Upper lobe of left lung (tissue), 4 donors: Measurements from ENCODE around the gene CINP.
A peak's percentile ranks its signal among the peaks of the same experiment; 100 is the strongest.

Experiments
- EP300 ChIP-seq, 4 donors: sonication (generic); formaldehyde crosslinking; IDR thresholded peaks; one replicate each; pipeline ENCODE4 v1.5.1; 2017; ENCODE audit warnings: antibody characterized with exemption in 4 of 4, control low read depth in 2 of 4
- POLR2A ChIP-seq, 4 donors: fragments of 450-650 bp; IDR thresholded peaks; one replicate each; pipeline ENCODE4 v1.5.1; 2016 to 2017; ENCODE audit warnings: antibody characterized with exemption in 4 of 4, mild to moderate bottlenecking in 2 of 4
- POLR2AphosphoS5 ChIP-seq, 2 donors: sonication (generic); formaldehyde crosslinking; IDR thresholded peaks; one replicate each; pipeline ENCODE4 v1.5.1; 2017; ENCODE audit warnings: antibody characterized with exemption in 2 of 2
- TF ChIP-seq, protein P1 (sequence below), 6 experiments: fragments of 450-650 bp in 4 of 6; fragments of 200-600 bp in 2 of 6; sonication (generic) in 2 of 6; IDR thresholded peaks; one replicate each; pipeline ENCODE4 v1.5.1; 2016 to 2019; ENCODE audit warnings: antibody characterized with exemption in 6 of 6

DNA sequence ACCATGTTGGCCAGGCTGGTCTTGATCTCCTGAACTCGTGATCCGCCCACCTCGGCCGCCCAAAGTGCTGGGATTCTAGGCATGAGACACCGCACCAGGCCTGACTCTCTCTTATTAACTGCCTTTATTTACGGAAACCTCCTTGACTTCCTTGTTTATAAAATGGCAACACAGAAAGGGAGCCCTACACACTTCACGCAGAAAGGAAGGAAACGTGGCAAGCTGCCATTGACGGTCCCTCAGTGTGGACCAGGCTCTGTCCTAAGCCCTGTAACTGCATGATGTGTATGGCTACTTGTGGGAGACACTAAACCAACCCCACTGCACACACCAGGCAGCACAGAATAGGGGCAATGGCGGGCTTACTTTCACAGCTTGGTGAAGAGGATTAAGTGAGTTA lies 11.7 kb downstream of the CINP start:
- TF ChIP-seq, protein P1, sequence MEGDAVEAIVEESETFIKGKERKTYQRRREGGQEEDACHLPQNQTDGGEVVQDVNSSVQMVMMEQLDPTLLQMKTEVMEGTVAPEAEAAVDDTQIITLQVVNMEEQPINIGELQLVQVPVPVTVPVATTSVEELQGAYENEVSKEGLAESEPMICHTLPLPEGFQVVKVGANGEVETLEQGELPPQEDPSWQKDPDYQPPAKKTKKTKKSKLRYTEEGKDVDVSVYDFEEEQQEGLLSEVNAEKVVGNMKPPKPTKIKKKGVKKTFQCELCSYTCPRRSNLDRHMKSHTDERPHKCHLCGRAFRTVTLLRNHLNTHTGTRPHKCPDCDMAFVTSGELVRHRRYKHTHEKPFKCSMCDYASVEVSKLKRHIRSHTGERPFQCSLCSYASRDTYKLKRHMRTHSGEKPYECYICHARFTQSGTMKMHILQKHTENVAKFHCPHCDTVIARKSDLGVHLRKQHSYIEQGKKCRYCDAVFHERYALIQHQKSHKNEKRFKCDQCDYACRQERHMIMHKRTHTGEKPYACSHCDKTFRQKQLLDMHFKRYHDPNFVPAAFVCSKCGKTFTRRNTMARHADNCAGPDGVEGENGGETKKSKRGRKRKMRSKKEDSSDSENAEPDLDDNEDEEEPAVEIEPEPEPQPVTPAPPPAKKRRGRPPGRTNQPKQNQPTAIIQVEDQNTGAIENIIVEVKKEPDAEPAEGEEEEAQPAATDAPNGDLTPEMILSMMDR (IDR thresholded peaks at IDR 0.05), result no peak
- TF ChIP-seq EP300 (IDR thresholded peaks at IDR 0.05) (peak in 1 of 4 donors; percentile 40), POLR2A (IDR thresholded peaks at IDR 0.05) (no peak), POLR2AphosphoS5 (IDR thresholded peaks at IDR 0.05) (peak; percentile 66 to 71)
